ENCODE measurements around the gene NRP2. TPM values are rescaled to one million over a fixed set of nuclear protein-coding genes. Genes with fewer than 3 reads are reported as not detected.

The NRP2 gene
- total RNA-seq, 3 donors from 2014 or later = 1.6 to 3.2 (median 1.6) TPM

DNA sequence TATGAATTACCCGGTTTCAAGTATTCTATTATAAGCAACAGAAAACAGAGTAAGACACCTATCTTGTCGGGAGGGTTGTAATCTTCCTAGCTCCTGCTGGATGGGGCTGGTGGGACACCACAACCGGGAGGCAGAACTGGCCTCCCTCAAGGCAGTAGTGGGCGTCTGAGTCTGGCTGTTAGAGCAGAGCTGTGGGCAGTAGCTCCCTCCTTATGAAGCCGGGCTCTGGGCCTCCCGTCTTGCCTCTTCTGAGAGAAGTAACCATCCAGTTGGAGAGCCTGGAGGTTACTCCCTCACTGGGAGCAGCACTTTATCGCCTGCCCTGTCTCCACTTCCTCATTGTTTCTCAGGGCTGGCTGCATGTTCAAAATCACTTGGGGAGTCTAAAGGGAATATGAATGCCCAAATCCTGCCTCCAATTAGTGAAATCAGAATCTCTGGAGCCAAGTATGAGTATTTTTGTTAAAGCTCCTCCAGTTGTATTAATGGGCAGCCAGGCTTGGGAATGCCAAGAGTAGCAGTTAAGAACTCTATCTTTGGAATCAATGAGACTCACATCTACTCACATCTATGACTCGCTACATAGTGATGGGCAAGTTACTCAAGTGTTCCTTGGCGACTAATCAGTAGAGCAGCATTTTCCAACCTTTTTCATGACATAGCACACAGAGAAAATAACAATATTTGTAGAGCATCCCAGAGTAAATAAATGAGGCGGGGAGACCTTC, 27.3 kb upstream of the NRP2 start:
- no peaks in the 10 kb centered on the region for H3K9me3 Mint-ChIP-seq
- H3K36me3 Mint-ChIP-seq (ENCODE audit: insufficient read depth) = no peaks in the 10 kb centered on the region
- no peak overlapping the region for H3K4me3 Mint-ChIP-seq
- peaks cover 2% of the 10 kb centered on the region for H3K4me1 Mint-ChIP-seq (ENCODE audit: low read depth)
- no peaks in the 10 kb centered on the region for H3K27me3 Mint-ChIP-seq (ENCODE audit: low read depth)
- no peak for ATAC-seq
- DNase-seq = no peak

DNA sequence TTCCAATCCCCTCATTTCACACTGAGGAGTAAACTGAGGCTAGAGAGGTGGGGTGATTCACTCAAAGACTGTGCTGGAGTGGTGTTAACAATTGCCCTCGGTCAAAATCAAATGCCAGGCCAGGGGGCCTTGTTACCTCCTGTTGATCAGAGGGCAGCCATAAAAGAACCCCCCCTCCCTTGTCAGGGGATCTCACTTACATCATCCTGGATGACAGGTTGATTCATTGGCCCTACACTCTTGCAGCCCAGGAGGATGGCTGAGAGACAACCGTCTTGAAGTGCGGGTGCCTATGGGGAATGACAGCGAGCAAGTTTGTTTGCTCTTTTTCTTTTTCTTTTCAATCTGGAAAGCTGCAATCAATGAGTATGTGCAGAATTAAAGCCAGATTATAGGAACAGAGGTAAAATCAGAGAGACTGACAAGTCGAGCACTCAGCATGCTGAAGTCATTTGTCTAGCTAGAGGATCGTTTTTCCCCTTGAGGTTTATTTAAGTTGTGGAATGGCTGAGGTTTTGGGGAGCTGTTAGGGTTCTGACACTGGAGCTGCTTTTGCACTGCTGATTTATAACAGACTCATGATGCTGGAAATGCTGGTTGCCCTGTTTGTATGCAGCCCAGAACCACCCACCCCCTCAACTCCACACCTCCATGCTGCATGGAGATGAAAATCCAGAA, 26.4 kb upstream of the NRP2 start:
- no peak for DNase-seq
- peaks cover 3% of the 10 kb centered on the region for H3K27me3 Mint-ChIP-seq (ENCODE audit: low read depth)
- no peak overlapping the region for H3K4me3 Mint-ChIP-seq
- H3K4me1 Mint-ChIP-seq (ENCODE audit: low read depth) = peaks cover 11% of the 10 kb centered on the region
- no peaks in the 10 kb centered on the region for H3K36me3 Mint-ChIP-seq (ENCODE audit: insufficient read depth)
- no peak for ATAC-seq
- no peaks in the 10 kb centered on the region for H3K9me3 Mint-ChIP-seq

- Mint-ChIP-seq H3K9me3 (no peaks in the 10 kb centered on the region), H3K27me3 (ENCODE audit: low read depth) (peaks cover 3% of the 10 kb centered on the region), H3K36me3 (ENCODE audit: insufficient read depth) (no peaks in the 10 kb centered on the region), H3K4me1 (ENCODE audit: low read depth) (peaks cover 16% of the 10 kb centered on the region), H3K4me3 (no peak overlapping the region)
- no peak for ATAC-seq
- no peak for DNase-seq
Observed at GRCh38 chr2:205656461-205656860, 25.8 kb upstream of the NRP2 start.

GRCh38 chr2:205656941-205657340, 25.4 kb upstream of the NRP2 start:
- no peak for ATAC-seq
- H3K27me3 Mint-ChIP-seq (ENCODE audit: low read depth) = peaks cover 3% of the 10 kb centered on the region
- DNase-seq = no peak
- no peaks in the 10 kb centered on the region for H3K36me3 Mint-ChIP-seq (ENCODE audit: insufficient read depth)
- H3K4me3 Mint-ChIP-seq = no peak overlapping the region
- peaks cover 20% of the 10 kb centered on the region for H3K4me1 Mint-ChIP-seq (ENCODE audit: low read depth)
- H3K9me3 Mint-ChIP-seq = no peaks in the 10 kb centered on the region

GRCh38 chr2:205657579-205657978, 24.7 kb upstream of the NRP2 start:
- ATAC-seq (no peak), DNase-seq (no peak)
- Mint-ChIP-seq H3K4me3 (no peak overlapping the region), H3K27me3 (ENCODE audit: low read depth) (peaks cover 3% of the 10 kb centered on the region), H3K4me1 (ENCODE audit: low read depth) (peaks cover 20% of the 10 kb centered on the region), H3K9me3 (no peaks in the 10 kb centered on the region), H3K36me3 (ENCODE audit: insufficient read depth) (no peaks in the 10 kb centered on the region)

- Mint-ChIP-seq H3K9me3 (no peaks in the 10 kb centered on the region), H3K36me3 (ENCODE audit: insufficient read depth) (no peaks in the 10 kb centered on the region), H3K4me1 (ENCODE audit: low read depth) (peaks cover 20% of the 10 kb centered on the region), H3K27me3 (ENCODE audit: low read depth) (peaks cover 3% of the 10 kb centered on the region), H3K4me3 (no peak overlapping the region)
- no peak for DNase-seq
- ATAC-seq = no peak
Observed at GRCh38 chr2:205658068-205658467, 24.2 kb upstream of the NRP2 start.

DNA sequence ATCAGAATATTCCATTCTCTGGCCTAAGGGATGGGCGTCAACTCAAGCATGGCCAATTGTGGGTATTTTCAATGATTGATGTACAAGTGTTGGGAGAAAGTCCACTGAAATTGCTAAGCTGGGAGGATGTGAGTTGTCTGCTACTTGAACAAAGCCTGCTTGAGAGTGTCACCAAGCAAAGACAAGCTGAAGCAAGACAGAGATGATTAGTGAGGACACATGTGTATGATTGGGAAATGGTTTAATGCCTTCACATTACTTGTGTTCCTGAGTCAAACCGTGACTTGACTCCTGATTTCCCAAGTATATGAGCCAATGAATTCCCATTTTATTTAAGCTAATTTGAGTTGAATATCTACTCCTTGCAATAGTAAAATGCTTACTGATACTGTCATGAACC, 23.7 kb upstream of the NRP2 start:
- H3K9me3 Mint-ChIP-seq = no peaks in the 10 kb centered on the region
- DNase-seq (no peak), ATAC-seq (no peak)
- H3K27me3 Mint-ChIP-seq (ENCODE audit: low read depth) = peaks cover 3% of the 10 kb centered on the region
- no peak overlapping the region for H3K4me3 Mint-ChIP-seq
- H3K4me1 Mint-ChIP-seq (ENCODE audit: low read depth) = peaks cover 20% of the 10 kb centered on the region
- no peaks in the 10 kb centered on the region for H3K36me3 Mint-ChIP-seq (ENCODE audit: insufficient read depth)

DNA sequence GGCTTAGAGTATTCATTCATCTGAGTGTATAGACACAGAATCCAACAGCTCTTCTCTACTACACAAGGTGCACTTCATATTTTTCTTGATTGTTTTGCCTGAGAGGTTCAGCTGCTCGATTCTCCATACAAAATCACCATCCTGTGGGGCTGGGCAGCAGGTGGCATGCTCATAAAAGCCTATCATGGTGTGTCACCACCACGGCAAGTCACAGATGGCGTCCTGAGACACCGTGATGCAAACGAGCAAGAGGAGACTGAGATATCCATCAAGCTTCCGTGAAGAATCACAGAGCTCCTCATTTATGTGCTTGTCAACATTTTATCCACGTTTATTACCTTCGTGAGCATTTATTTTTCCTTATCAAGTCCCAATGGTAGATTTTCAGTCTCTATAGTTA, 22.4 kb upstream of the NRP2 start:
- Mint-ChIP-seq H3K4me3 (no peak overlapping the region), H3K27me3 (ENCODE audit: low read depth) (peaks cover 3% of the 10 kb centered on the region), H3K36me3 (ENCODE audit: insufficient read depth) (no peaks in the 10 kb centered on the region), H3K4me1 (ENCODE audit: low read depth) (peaks cover 20% of the 10 kb centered on the region), H3K9me3 (no peaks in the 10 kb centered on the region)
- DNase-seq (no peak), ATAC-seq (no peak)

DNA sequence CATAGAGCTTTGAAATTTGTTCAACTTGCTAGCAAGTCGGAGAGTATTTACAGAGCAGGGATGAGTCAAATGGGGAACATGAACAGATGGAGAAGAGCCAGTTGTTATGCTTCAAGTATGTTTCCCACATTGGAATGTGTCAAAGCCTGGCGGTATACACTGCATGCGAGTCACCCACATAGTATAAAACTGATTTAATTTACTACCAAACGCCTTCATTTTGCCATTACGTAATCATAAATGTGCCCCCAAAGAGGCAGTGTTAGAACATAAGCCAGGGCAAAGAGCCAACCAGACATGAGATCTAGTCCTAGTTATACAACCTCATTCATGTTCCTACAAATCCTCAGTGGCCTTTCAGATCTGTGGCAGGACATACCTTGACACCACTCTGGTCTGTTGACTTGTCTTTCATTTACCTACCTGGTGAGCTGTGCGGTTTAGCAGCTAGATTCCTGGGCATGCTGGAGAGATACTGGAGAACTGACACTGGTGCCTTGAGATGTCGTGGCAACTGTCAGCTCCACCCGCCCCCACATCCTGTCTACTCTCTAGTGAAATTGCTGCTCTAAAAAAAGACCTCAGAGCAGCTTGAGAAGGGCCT, 21.7 kb upstream of the NRP2 start:
- peaks cover 20% of the 10 kb centered on the region for H3K4me1 Mint-ChIP-seq (ENCODE audit: low read depth)
- no peaks in the 10 kb centered on the region for H3K9me3 Mint-ChIP-seq
- DNase-seq (peak; percentile 14), ATAC-seq (peak; percentile 56 to 61)
- H3K36me3 Mint-ChIP-seq (ENCODE audit: insufficient read depth) = no peaks in the 10 kb centered on the region
- peaks cover 3% of the 10 kb centered on the region for H3K27me3 Mint-ChIP-seq (ENCODE audit: low read depth)
- peak overlapping the region; percentile 14 for H3K4me3 Mint-ChIP-seq

GRCh38 chr2:205661281-205661680, 21.0 kb upstream of the NRP2 start:
- DNase-seq (no peak), ATAC-seq (no peak)
- no peak overlapping the region for H3K4me3 Mint-ChIP-seq
- peaks cover 20% of the 10 kb centered on the region for H3K4me1 Mint-ChIP-seq (ENCODE audit: low read depth)
- peaks cover 3% of the 10 kb centered on the region for H3K27me3 Mint-ChIP-seq (ENCODE audit: low read depth)
- no peaks in the 10 kb centered on the region for H3K36me3 Mint-ChIP-seq (ENCODE audit: insufficient read depth)
- H3K9me3 Mint-ChIP-seq = no peaks in the 10 kb centered on the region

DNA sequence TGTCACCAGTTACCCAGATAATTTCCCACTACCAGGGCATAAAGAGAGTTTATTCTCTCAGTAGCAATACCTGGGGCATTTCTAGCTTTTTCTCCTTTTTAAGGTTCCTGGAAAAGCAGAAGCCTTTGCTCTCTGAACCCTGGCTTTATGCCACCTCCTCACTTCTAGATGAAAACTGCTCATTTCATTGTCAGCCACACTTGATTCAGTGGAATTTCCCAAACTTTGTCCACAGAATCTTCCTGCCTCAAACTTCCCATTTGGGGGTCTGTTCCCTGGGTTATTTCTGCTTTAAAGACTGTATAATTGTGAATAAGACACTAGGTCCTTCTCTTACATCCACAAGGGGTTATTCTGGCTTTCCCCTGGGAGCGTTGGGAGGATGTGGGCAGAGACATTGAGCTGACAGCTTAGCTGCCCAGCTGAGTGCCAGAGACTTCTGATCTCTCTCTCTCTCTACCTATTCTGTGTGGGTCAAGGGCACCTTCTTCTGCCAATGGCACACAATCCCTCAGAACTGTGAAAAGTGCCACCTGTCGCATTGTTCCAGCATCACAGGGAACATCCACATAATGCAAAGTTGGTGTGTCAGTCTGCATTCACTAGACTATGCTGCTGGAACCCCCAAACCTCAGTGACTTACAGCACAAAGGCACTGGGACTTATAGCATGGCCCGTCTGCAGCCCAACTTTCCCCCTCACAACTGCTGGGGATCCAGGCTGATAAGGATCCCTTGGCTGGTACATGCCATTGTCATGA, 19.9 kb upstream of the NRP2 start:
- H3K36me3 Mint-ChIP-seq (ENCODE audit: insufficient read depth) = no peaks in the 10 kb centered on the region
- H3K9me3 Mint-ChIP-seq = no peaks in the 10 kb centered on the region
- peaks cover 20% of the 10 kb centered on the region for H3K4me1 Mint-ChIP-seq (ENCODE audit: low read depth)
- ATAC-seq (no peak), DNase-seq (no peak)
- H3K27me3 Mint-ChIP-seq (ENCODE audit: low read depth) = peaks cover 3% of the 10 kb centered on the region
- no peak overlapping the region for H3K4me3 Mint-ChIP-seq

- no peaks in the 10 kb centered on the region for H3K36me3 Mint-ChIP-seq (ENCODE audit: insufficient read depth)
- H3K27me3 Mint-ChIP-seq (ENCODE audit: low read depth) = no peaks in the 10 kb centered on the region
- H3K4me1 Mint-ChIP-seq (ENCODE audit: low read depth) = peaks cover 10% of the 10 kb centered on the region
- ATAC-seq (no peak), DNase-seq (no peak)
- no peak overlapping the region for H3K4me3 Mint-ChIP-seq
- no peaks in the 10 kb centered on the region for H3K9me3 Mint-ChIP-seq
Observed at GRCh38 chr2:205665791-205666190, 16.5 kb upstream of the NRP2 start.

DNA sequence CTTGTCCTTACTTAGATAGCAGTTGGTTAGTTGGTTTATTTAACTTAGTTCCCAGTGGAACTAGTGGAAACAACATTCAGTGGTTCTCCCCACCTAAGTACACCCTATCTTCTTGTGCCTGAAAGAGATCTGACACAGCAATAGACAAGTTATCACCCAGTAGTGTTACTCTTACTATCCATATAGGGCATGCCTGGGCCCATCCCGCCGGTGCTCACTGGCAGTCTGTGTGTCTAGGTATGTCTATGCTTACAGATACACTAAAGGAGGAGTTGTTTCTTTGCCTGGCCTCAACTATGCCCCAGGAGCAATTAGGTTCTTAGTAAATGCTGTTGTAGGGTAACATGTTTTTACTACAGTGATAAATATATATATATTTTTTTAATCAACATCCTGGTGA, 12.0 kb upstream of the NRP2 start:
- peaks cover 6% of the 10 kb centered on the region for H3K27me3 Mint-ChIP-seq (ENCODE audit: low read depth)
- no peaks in the 10 kb centered on the region for H3K4me1 Mint-ChIP-seq (ENCODE audit: low read depth)
- no peaks in the 10 kb centered on the region for H3K9me3 Mint-ChIP-seq
- H3K36me3 Mint-ChIP-seq (ENCODE audit: insufficient read depth) = no peaks in the 10 kb centered on the region
- no peak for ATAC-seq
- no peak for DNase-seq
- H3K4me3 Mint-ChIP-seq = no peak overlapping the region

DNA sequence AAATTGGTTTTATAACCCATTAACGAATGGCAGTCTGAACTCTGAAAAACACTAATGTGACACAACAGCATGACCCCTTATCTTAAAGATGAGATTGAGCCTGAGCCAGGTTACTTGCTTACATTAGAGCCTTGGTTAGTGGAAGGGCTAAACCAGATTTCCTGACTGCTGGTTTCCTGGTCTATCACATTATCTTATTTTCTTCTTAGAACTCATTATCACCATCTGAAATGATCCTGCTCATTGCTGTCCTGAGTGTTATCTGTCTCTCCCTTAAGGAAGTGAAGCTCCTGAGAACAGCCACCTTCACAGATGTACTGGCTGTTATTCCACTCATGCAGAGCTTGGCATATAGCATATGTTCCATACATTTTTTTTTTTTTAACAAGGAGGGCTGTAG, 9.0 kb upstream of the NRP2 start:
- peaks cover 6% of the 10 kb centered on the region for H3K27me3 Mint-ChIP-seq (ENCODE audit: low read depth)
- no peaks in the 10 kb centered on the region for H3K9me3 Mint-ChIP-seq
- no peaks in the 10 kb centered on the region for H3K4me1 Mint-ChIP-seq (ENCODE audit: low read depth)
- H3K36me3 Mint-ChIP-seq (ENCODE audit: insufficient read depth) = no peaks in the 10 kb centered on the region
- DNase-seq = no peak
- no peak overlapping the region for H3K4me3 Mint-ChIP-seq
- ATAC-seq = no peak
